ENCODE measurements around the gene CFC1.
"Not testable (repeated sequence)": the region's sequence is repeated elsewhere in the genome, so short reads cannot be mapped to it uniquely, and the experiment has no call there.

Gene CFC1

DNA sequence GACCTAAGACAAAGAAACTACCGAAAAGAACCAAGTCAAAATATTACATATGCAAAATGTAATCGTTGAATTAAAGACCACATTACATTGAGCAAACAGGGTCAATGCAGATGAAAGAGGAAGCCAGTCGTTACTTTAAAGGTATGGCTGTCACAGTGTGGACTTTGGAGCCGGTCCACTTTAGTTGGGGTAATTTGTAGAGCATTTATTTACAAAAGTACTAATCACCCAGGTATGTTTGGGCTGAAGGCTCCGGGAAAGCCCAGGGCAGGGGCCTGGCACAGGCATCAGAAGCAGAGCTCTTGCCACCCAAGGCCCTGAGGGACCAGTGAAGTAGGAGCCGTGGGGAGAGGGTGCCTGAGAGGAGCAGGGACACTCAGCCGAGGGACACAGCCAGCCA, 15.8 kb downstream of the CFC1 start:
- not testable (repeated sequence) for DNase-seq (ENCODE audit: low spot score)

DNA sequence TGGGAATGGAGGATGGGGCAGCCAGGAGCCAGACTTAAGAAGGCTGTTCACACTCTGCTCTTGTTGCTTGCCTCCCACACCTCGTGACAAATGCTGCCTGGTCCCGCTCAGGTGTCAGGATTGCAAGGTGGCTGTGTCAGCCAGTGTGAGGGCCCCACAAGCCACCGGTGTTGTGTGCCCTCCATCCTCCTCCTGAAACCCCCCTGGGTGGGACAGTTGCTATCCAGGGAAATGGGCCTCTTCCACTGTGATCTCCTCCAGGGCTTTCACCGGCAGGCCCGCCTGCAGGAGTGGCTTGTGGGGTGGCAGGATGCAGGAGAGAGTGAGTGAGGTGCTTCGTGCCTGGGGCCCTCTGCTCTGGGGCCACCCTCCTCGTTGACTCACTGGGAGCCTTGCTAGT, 16.4 kb downstream of the CFC1 start:
- DNase-seq (ENCODE audit: low spot score) = not testable (repeated sequence)

DNA sequence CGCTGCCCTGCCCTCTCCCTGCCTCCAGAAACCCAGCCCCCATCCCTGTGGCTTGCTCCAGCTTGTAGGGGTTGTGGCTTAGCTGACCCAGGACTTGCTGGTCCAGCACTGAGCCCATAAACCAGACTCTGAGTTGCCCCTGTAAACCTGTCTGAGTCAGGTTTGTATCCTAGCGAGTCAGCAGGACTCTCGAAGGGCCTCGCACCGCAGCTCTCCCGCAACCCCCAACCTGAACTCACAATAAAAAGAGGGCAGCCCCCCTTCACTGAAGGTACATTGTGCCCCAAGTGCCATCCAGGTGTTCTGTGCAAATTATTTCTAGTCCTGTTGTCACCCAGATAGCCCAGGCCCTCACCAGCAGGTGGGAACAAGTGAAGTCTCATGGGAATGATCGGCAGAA, 17.9 kb downstream of the CFC1 start:
- not testable (repeated sequence) for DNase-seq (ENCODE audit: low spot score)

DNA sequence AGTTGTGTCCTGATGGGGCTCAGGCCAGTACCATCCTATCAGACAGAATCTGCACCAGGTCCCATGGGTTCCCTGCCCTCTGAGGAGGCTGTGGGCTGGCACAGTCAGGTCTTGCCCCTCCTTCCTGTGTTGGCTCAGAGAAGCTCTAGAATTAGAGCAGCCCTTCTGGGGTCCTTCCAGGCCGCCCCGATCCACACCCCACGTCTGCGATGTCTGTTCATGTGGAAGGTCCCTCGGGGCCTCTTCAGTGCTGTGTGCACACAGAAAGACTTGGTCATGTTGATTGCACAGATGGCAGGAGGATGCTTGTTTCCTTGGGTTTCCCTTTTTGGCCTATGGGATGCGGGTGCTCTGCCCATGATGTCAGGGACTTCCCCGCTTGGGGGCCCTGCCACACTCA, 20.3 kb downstream of the CFC1 start:
- not testable (repeated sequence) for DNase-seq (ENCODE audit: low spot score)

DNA sequence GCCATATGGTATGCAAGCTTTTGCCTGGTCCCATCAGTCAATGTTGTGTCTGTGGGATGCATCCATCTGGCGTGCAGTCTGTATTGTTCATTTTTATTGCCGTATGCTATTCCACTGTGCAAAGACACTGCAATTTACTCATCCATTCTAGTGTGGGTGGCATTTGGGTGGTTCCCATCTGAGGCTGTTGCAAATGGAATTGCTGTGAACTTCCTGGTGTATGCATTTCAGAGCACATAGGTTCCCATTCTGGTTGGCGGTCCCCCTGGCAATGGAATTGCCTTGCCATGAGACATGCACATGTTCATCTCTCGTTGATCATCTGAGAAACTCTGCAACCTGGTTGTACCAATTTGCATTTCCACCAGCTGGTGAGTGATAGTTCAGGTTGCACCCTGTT, 21.8 kb downstream of the CFC1 start:
- not testable (repeated sequence) for DNase-seq (ENCODE audit: low spot score)

DNA sequence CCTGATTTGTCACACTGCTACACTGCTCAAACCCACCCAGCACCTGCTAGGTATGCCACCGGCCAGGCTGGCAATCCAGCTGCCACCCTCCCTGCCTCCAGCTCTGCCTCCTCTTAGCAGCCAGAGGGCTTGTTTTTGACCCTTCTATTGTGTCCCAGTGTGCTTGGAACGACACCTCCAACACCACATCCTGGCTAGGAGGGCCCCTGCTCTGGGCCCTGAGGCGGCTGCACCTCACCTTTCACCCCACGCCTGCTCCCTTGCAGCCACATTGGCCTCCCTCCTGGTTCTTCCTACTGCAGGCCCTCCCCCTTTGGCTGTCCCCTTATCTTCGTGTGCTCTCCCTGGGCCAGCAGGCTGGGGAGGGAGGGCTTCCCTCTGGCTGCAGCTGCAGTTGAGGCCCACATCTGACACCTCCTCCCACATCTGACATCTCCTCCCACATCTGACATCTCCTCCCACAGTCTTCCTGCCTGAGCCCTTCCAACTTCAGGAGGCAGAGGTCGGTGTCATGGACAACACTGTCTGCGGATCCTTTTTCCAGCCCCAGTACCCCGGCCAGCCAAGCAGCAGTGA, 23.1 kb downstream of the CFC1 start:
- not testable (repeated sequence) for DNase-seq (ENCODE audit: low spot score)

DNA sequence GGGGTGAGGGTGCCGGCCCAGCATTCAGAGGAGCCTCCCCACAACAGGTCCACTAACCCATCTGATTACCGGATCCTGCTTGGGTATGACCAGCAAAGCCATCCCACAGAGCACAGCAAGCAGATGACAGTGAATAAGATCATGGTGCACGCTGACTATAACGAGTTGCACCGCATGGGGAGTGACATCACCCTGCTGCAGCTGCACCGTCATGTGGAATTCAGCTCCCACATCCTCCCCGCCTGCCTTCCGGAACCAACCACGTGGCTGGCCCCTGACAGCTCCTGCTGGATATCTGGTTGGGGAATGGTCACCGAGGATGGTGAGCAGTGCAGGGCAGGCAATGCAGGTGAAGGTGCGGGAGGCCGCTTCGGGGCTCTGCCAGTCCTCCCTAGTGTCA, 25.1 kb downstream of the CFC1 start:
- not testable (repeated sequence) for DNase-seq (ENCODE audit: low spot score)

DNA sequence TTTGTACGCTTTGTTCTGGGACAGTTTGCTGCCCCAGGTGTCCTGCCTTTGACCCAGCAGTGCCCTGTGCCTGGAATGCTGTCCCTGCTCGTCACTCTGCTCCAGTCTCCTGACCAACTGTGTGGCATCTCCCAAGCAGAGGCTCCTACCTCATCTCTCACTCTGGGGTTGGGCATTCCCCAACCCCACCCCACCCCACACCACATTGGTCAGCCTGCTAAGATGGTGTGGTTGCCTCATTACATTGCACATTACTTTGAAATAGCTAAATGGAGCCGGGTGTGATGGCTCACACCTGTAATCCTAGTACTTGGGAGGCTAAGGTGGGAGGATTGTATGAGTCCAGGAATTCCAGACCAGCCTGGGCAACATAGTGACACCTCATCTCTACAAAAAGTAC, 27.4 kb downstream of the CFC1 start:
- DNase-seq (ENCODE audit: low spot score) = not testable (repeated sequence)

DNA sequence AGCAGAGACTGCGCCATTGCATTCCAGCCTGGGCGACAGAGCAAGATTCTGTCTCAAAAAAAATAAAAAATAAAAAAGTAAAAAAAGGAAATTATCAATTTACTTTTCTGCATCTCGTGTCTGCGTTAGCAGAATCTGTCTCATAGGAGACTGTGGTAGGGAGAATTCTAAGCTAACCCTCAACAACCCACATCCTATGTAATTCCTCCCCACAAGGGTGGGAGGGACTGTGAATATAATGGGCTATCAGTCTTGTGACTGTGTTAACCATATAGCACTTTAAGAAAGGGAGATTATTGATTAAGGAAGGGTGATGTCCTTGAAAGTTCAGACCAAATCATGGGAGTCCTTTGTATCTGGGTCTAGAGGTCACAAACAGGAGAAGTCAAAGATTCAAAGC, 33.2 kb downstream of the CFC1 start:
- not testable (repeated sequence) for DNase-seq (ENCODE audit: low spot score)

DNA sequence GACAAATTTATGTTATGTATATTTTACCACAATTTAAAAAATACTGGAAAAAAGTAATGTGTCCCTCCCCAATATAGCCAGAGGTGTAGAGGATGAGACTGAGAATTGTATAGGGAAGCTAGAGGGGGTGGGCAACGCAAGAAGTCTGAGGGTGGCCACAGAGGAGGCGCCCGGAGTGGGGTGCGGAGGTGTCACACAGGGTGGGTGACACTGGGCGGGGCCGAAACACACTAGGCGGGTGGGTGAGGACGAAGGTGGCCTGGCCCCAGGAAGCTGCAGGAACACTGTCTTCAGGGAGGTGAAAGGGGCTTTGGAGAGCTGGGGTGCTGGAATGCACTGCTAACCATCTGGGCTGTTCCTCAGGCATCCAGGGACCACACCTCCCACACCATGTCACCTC, 42.9 kb downstream of the CFC1 start:
- not testable (repeated sequence) for DNase-seq (ENCODE audit: low spot score)

DNA sequence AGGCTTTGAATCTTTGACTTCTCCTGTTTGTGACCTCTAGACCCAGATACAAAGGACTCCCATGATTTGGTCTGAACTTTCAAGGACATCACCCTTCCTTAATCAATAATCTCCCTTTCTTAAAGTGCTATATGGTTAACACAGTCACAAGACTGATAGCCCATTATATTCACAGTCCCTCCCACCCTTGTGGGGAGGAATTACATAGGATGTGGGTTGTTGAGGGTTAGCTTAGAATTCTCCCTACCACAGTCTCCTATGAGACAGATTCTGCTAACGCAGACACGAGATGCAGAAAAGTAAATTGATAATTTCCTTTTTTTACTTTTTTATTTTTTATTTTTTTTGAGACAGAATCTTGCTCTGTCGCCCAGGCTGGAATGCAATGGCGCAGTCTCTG, 45.2 kb downstream of the CFC1 start:
- not testable (repeated sequence) for DNase-seq (ENCODE audit: low spot score)

DNA sequence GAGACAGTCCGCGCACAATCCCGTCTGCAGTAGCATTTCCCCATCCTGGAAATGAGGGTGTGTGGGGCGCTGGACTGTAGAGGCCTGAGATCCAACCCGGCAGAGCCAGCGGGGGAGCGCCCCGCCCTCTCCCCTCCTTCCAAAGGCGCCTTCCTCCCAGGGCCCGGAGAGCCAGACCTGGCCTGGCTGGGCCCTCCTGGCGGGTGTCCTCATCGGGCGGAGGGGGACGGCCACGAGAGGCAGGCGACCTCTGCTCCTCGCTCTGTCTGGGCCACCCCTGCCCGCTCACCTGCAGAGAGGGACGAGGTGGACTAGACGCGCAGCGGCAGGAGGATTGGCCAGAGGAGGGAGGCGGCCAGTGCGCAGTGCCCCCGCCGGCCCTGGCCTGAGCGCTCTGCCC, 49.9 kb downstream of the CFC1 start:
- not testable (repeated sequence) for DNase-seq (ENCODE audit: low spot score)

DNA sequence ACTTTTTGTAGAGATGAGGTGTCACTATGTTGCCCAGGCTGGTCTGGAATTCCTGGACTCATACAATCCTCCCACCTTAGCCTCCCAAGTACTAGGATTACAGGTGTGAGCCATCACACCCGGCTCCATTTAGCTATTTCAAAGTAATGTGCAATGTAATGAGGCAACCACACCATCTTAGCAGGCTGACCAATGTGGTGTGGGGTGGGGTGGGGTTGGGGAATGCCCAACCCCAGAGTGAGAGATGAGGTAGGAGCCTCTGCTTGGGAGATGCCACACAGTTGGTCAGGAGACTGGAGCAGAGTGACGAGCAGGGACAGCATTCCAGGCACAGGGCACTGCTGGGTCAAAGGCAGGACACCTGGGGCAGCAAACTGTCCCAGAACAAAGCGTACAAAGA, 51.0 kb downstream of the CFC1 start:
- not testable (repeated sequence) for DNase-seq (ENCODE audit: low spot score)

DNA sequence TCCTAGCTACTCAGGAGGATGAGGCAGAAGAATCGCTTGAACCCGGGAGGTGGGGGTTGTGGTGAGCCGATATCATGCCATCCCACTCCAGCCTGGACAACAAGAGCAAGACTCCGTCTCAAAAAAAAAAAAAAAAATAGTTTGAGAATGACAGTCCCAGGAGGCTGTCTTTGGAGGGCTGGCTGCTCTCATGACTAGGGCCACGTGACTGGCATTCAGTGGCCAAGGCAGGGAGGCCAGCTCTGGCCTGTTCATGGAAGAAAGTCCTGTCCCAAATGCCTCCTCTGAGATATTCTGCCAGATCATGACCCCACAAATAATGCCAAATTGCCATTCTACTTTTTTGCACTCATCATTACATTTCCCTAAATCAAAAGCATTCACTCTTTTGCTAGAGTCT, 54.4 kb downstream of the CFC1 start:
- not testable (repeated sequence) for DNase-seq (ENCODE audit: low spot score)

DNA sequence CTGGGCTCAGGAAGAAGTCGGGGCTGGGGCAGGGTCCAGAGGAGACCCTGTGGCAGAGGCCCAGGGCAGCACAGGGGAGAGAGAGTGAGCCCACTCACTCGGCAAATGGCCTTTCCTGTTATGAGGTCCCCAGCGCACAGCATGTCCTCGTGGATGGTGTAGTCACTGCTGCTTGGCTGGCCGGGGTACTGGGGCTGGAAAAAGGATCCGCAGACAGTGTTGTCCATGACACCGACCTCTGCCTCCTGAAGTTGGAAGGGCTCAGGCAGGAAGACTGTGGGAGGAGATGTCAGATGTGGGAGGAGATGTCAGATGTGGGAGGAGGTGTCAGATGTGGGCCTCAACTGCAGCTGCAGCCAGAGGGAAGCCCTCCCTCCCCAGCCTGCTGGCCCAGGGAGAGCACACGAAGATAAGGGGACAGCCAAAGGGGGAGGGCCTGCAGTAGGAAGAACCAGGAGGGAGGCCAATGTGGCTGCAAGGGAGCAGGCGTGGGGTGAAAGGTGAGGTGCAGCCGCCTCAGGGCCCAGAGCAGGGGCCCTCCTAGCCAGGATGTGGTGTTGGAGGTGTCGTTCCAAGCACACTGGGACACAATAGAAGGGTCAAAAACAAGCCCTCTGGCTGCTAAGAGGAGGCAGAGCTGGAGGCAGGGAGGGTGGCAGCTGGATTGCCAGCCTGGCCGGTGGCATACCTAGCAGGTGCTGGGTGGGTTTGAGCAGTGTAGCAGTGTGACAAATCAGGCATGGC, 55.4 kb downstream of the CFC1 start:
- not testable (repeated sequence) for DNase-seq (ENCODE audit: low spot score)

DNA sequence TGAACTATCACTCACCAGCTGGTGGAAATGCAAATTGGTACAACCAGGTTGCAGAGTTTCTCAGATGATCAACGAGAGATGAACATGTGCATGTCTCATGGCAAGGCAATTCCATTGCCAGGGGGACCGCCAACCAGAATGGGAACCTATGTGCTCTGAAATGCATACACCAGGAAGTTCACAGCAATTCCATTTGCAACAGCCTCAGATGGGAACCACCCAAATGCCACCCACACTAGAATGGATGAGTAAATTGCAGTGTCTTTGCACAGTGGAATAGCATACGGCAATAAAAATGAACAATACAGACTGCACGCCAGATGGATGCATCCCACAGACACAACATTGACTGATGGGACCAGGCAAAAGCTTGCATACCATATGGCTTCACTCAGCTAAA, 56.6 kb downstream of the CFC1 start:
- DNase-seq (ENCODE audit: low spot score) = not testable (repeated sequence)

Data from AG08396 (cell line).